Measurements from ENCODE around the gene DMP1. TPM values are rescaled to one million over a fixed set of nuclear protein-coding genes. Genes with fewer than 3 reads are reported as not detected.

The DMP1 gene, protein sequence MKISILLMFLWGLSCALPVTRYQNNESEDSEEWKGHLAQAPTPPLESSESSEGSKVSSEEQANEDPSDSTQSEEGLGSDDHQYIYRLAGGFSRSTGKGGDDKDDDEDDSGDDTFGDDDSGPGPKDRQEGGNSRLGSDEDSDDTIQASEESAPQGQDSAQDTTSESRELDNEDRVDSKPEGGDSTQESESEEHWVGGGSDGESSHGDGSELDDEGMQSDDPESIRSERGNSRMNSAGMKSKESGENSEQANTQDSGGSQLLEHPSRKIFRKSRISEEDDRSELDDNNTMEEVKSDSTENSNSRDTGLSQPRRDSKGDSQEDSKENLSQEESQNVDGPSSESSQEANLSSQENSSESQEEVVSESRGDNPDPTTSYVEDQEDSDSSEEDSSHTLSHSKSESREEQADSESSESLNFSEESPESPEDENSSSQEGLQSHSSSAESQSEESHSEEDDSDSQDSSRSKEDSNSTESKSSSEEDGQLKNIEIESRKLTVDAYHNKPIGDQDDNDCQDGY
- total RNA-seq: not detected

DNA sequence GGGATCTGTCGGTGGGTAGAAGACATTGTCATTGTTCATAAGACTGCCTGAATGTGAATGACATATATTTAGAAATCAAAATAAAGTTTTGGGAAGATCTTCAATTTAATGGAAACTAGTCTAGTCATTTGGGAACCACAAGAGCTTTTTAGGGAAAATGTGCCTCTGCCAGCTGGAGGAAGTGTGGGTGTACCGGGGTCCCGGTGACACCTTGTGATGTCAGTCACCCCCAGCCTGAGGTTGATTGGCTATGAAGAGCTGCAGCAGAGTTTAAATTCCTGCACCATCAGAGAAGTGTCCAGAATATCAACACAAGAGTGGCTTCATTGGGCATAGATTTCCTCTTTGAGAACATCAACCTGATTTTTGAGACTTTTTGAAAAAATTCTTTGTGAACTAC is at the start of gene DMP1:
Gene DMP1 (plus strand): TSS at position 301 of the 400 bp plus-strand sequence. CDS start 6,213 bp downstream, outside the sequence.
- Histone ChIP-seq H3K9me3 (no peaks in the 10 kb centered on the region), H3K36me3 (no peaks in the 10 kb centered on the region), H3K4me3 (no peak within 1 kb of the TSS), H3K27ac (no peak within 1 kb of the TSS), H3K4me1 (no peaks in the 10 kb centered on the region), H3K27me3 (no peaks in the 10 kb centered on the region)
- TF ChIP-seq POLR2A (IDR thresholded peaks at IDR 0.05) (no peak), POLR2AphosphoS5 (IDR thresholded peaks at IDR 0.05) (no peak), EP300 (IDR thresholded peaks at IDR 0.05) (no peak)
- TF ChIP-seq, protein P1, sequence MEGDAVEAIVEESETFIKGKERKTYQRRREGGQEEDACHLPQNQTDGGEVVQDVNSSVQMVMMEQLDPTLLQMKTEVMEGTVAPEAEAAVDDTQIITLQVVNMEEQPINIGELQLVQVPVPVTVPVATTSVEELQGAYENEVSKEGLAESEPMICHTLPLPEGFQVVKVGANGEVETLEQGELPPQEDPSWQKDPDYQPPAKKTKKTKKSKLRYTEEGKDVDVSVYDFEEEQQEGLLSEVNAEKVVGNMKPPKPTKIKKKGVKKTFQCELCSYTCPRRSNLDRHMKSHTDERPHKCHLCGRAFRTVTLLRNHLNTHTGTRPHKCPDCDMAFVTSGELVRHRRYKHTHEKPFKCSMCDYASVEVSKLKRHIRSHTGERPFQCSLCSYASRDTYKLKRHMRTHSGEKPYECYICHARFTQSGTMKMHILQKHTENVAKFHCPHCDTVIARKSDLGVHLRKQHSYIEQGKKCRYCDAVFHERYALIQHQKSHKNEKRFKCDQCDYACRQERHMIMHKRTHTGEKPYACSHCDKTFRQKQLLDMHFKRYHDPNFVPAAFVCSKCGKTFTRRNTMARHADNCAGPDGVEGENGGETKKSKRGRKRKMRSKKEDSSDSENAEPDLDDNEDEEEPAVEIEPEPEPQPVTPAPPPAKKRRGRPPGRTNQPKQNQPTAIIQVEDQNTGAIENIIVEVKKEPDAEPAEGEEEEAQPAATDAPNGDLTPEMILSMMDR (IDR thresholded peaks at IDR 0.05): no peak
- no peak for ATAC-seq
- 67 to 79% methylated on average over 1 to 3 of the region's 3 CpGs for WGBS, 2 donors (ENCODE audit: low coverage in 1 of 2)

DNA sequence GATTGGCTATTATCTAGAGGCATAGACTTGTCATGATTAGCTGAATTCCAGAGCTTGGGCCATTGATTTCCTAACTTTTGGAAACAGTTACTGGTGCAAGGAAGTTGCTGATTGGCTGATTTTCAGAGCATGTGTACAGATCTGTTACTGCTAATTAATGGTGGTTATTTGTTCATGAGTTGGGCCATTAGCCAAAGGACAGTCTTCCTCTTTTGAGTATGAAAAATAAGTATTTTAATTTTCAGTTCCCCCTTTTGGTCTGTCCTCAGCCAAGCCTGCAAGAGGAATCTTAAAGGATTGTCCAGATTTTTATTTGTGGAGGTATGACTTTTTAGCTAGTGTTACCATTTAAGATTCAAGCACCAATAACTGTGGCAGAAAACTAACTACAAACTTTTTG is 48.7 kb upstream of the DMP1 start:
- H3K27me3 ChIP-seq: no peaks in the 10 kb centered on the region
- no peaks in the 10 kb centered on the region for H3K36me3 ChIP-seq
- TF ChIP-seq POLR2AphosphoS5 (IDR thresholded peaks at IDR 0.05) (no peak), POLR2A (IDR thresholded peaks at IDR 0.05) (no peak), EP300 (IDR thresholded peaks at IDR 0.05) (no peak)
- TF ChIP-seq, protein P1 (IDR thresholded peaks at IDR 0.05): no peak
- H3K4me1 ChIP-seq: no peaks in the 10 kb centered on the region
- no peaks in the 10 kb centered on the region for H3K9me3 ChIP-seq
- no peak for ATAC-seq
- no peak overlapping the region for H3K4me3 ChIP-seq
- H3K27ac ChIP-seq: no peak overlapping the region

DNA sequence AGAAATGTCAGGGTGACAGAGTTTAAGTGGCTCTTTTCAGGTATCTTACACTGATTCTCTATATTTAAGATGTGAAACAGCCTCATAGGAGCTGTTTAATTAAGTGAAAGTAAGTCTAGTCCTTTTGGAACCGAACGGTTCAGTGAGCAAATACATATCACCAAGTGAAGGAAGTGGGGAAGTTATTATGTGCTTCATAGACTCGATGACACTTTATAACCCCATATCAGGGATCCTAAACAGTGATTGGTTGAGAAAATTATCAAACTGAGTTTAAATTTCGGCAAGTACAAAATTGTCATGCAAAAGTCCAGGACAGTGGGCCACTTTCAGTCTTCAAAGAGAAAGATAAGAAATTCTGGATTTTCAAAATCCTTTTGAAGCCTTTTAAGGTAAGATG is 41.9 kb upstream of the DMP1 start, which contains the start of gene DSPP:
Gene DSPP (plus strand): TSS at position 301 of the 400 bp plus-strand sequence. CDS start 2,380 bp downstream, outside the sequence.
- ATAC-seq: no peak
- H3K4me1 ChIP-seq: no peaks in the 10 kb centered on the region
- H3K9me3 ChIP-seq: no peaks in the 10 kb centered on the region
- TF ChIP-seq, protein P1 (IDR thresholded peaks at IDR 0.05): no peak
- no peak for TF ChIP-seq EP300 (IDR thresholded peaks at IDR 0.05)
- no peak for TF ChIP-seq POLR2AphosphoS5 (IDR thresholded peaks at IDR 0.05)
- no peak for TF ChIP-seq POLR2A (IDR thresholded peaks at IDR 0.05)
- H3K27me3 ChIP-seq: no peaks in the 10 kb centered on the region
- H3K4me3 ChIP-seq: no peak within 1 kb of the TSS
- no peaks in the 10 kb centered on the region for H3K36me3 ChIP-seq
- no peak within 1 kb of the TSS for H3K27ac ChIP-seq
- WGBS, 2 donors (ENCODE audit: low coverage in 1 of 2): 89 to 90% methylated on average over 4 of the region's 4 CpGs

DNA sequence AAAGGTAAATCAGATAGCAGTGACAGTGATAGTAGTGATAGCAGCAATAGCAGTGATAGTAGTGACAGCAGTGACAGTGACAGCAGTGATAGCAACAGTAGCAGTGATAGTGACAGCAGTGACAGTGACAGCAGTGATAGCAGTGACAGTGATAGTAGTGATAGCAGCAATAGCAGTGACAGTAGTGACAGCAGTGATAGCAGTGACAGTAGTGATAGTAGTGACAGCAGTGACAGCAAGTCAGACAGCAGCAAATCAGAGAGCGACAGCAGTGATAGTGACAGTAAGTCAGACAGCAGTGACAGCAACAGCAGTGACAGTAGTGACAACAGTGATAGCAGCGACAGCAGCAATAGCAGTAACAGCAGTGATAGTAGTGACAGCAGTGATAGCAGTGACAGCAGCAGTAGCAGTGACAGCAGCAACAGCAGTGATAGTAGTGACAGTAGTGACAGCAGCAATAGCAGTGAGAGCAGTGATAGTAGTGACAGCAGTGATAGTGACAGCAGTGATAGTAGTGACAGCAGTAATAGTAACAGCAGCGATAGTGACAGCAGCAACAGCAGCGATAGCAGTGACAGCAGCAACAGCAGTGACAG is 35.7 kb upstream of the DMP1 start:
- no peak overlapping the region for H3K27ac ChIP-seq
- no peak for ATAC-seq
- no peaks in the 10 kb centered on the region for H3K9me3 ChIP-seq
- H3K4me1 ChIP-seq: peaks cover 0 to 4% (median 0%) of the 10 kb centered on the region in 3 donors
- 76 to 100% methylated on average over 2 to 4 of the region's 4 CpGs for WGBS, 2 donors (ENCODE audit: low coverage in 1 of 2)
- no peaks in the 10 kb centered on the region for H3K36me3 ChIP-seq
- no peaks in the 10 kb centered on the region for H3K27me3 ChIP-seq
- no peak for TF ChIP-seq EP300 (IDR thresholded peaks at IDR 0.05)
- TF ChIP-seq, protein P1 (IDR thresholded peaks at IDR 0.05): no peak
- no peak for TF ChIP-seq POLR2AphosphoS5 (IDR thresholded peaks at IDR 0.05)
- TF ChIP-seq POLR2A (IDR thresholded peaks at IDR 0.05): no peak
- H3K4me3 ChIP-seq: no peak overlapping the region

All from gastroesophageal sphincter (tissue), 4 donors.